Loucy (cell line): ENCODE measurements around the gene SPTSSB.

Source experiments
- H2AFZ ChIP-seq: fragments of 200-600 bp; sonication (generic); 2 replicates; pipeline ENCODE4 v1.6.0; 2016; ENCODE audit warnings: antibody characterized with exemption, mild to moderate bottlenecking, low read length, moderate library complexity
- H3F3A ChIP-seq: fragments of 200-600 bp; 2 replicates; pipeline ENCODE4 v1.6.0; 2016; ENCODE audit warnings: antibody characterized with exemption, low read depth, mild to moderate bottlenecking
- H3K27me3 ChIP-seq: fragments of 200-600 bp; sonication (generic); 2 replicates; pipeline ENCODE4 v1.6.1; 2014; ENCODE audit warnings: low read length, mild to moderate bottlenecking; ENCODE audit not compliant: insufficient read depth, poor library complexity, severe bottlenecking
- H3K36me3 ChIP-seq: fragments of 200-600 bp; sonication (generic); 2 replicates; pipeline ENCODE4 v1.6.1; 2016; ENCODE audit warnings: low read length; ENCODE audit not compliant: insufficient read depth
- H3K4me1 ChIP-seq: fragments of 200-600 bp; sonication (generic); 2 replicates; pipeline ENCODE4 v1.5.1; 2014; ENCODE audit warnings: low read length, mild to moderate bottlenecking; ENCODE audit not compliant: insufficient read depth, poor library complexity, severe bottlenecking
- H3K4me2 ChIP-seq: fragments of 200-600 bp; sonication (generic); 2 replicates; pipeline ENCODE4 v1.6.0; 2014; ENCODE audit warnings: antibody characterized with exemption, low read length, low read depth, mild to moderate bottlenecking; ENCODE audit not compliant: poor library complexity, severe bottlenecking
- H3K4me3 ChIP-seq: fragments of 200-600 bp; sonication (generic); 2 replicates; pipeline ENCODE4 v1.5.1; 2014; ENCODE audit warnings: low read length, mild to moderate bottlenecking, mixed read lengths; ENCODE audit not compliant: poor library complexity, severe bottlenecking
- H3K79me2 ChIP-seq: fragments of 200-600 bp; sonication (generic); 2 replicates; pipeline ENCODE4 v1.6.1; 2014; ENCODE audit warnings: low read length; ENCODE audit not compliant: insufficient read depth
- H3K9ac ChIP-seq: fragments of 200-600 bp; sonication (generic); 2 replicates; pipeline ENCODE4 v1.6.0; 2014; ENCODE audit warnings: mild to moderate bottlenecking, low read depth, low read length, moderate library complexity; ENCODE audit not compliant: poor library complexity, severe bottlenecking
- H3K9me2 ChIP-seq: fragments of 200-600 bp; sonication (generic); replicated peaks from 2 replicates; pipeline ENCODE4 v1.6.1; 2016; ENCODE audit warnings: low read depth, low read length, mixed read lengths
- H3K9me3 ChIP-seq: fragments of 200-600 bp; sonication (generic); 2 replicates; pipeline ENCODE4 v1.6.1; 2014; ENCODE audit warnings: mild to moderate bottlenecking, antibody characterized with exemption, low read length, low read depth; ENCODE audit not compliant: insufficient read depth
- H4K20me1 ChIP-seq: fragments of 200-600 bp; sonication (generic); 2 replicates; pipeline ENCODE4 v1.6.0; 2014; ENCODE audit warnings: antibody characterized with exemption, low read length, mild to moderate bottlenecking; ENCODE audit not compliant: insufficient read depth, poor library complexity, severe bottlenecking
- EZH2phosphoT487 ChIP-seq: fragments of 200-600 bp; IDR thresholded peaks from 2 replicates; pipeline ENCODE4 v1.6.1; 2018; ENCODE audit warnings: antibody characterized with exemption, mild to moderate bottlenecking, moderate library complexity, borderline replicate concordance
- TF ChIP-seq, protein P1 (sequence below): fragments of 200-600 bp; sonication (generic); conservative IDR thresholded peaks from 2 replicates; pipeline ENCODE4 v1.5.1; 2014; ENCODE audit warnings: mild to moderate bottlenecking, antibody characterized with exemption, low read length

The SPTSSB gene

DNA sequence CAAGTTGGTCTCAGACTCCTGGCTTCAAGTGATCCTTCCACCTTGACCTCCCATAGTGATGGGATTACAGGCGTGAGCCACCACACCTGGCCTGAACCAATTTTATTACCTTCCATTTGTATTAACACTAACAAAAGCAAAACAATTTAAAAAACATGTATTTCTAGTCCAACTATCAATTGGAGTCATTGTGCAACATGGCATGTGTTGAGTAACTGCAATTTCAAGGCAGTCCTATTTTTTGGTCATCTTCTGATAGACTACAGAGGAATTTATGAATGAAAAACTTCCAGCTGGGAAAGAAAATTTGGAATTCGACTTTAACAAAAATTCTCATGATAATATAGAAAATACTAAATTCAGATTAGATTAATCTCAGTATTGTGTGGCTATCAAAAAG, 16.8 kb downstream of the SPTSSB start:
- Histone ChIP-seq H3K36me3 (no peaks in the 10 kb centered on the region), H2AFZ (no peak overlapping the region), H3K9ac (no peak overlapping the region), H3K9me2 (no peaks in the 10 kb centered on the region), H3K4me1 (peaks cover 2% of the 10 kb centered on the region), H3K4me3 (no peak overlapping the region), H3K79me2 (no peaks in the 10 kb centered on the region), H3K27me3 (no peaks in the 10 kb centered on the region), H3K9me3 (no peaks in the 10 kb centered on the region), H4K20me1 (no peaks in the 10 kb centered on the region), H3K4me2 (no peak overlapping the region), H3F3A (no peaks in the 10 kb centered on the region)
- TF ChIP-seq, protein P1, sequence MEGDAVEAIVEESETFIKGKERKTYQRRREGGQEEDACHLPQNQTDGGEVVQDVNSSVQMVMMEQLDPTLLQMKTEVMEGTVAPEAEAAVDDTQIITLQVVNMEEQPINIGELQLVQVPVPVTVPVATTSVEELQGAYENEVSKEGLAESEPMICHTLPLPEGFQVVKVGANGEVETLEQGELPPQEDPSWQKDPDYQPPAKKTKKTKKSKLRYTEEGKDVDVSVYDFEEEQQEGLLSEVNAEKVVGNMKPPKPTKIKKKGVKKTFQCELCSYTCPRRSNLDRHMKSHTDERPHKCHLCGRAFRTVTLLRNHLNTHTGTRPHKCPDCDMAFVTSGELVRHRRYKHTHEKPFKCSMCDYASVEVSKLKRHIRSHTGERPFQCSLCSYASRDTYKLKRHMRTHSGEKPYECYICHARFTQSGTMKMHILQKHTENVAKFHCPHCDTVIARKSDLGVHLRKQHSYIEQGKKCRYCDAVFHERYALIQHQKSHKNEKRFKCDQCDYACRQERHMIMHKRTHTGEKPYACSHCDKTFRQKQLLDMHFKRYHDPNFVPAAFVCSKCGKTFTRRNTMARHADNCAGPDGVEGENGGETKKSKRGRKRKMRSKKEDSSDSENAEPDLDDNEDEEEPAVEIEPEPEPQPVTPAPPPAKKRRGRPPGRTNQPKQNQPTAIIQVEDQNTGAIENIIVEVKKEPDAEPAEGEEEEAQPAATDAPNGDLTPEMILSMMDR: no peak
- TF ChIP-seq EZH2phosphoT487: no peak

DNA sequence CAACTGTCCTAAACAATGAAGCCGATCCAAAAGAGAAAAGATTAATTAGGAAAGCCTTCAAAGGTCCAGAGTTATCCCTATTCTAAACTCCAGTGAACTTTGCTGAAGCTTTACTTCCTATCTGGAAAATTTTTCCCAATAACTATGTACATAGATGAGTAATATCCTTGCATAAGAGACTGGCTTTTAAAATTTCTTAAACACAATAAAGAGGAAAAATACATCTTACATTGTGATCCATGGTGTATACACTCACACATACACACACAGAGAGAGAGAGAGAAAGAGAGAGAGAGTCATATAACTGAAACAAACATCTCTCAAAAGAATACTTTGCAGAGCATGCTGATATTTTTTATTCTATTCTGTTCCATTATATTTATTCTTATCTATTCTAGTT, 20.0 kb downstream of the SPTSSB start:
- H3K9me3 ChIP-seq: no peaks in the 10 kb centered on the region
- H2AFZ ChIP-seq: no peak overlapping the region
- TF ChIP-seq EZH2phosphoT487: no peak
- H3K4me3 ChIP-seq: no peak overlapping the region
- H3K79me2 ChIP-seq: no peaks in the 10 kb centered on the region
- no peaks in the 10 kb centered on the region for H3F3A ChIP-seq
- no peaks in the 10 kb centered on the region for H4K20me1 ChIP-seq
- peaks cover 5% of the 10 kb centered on the region for H3K4me1 ChIP-seq
- no peaks in the 10 kb centered on the region for H3K9me2 ChIP-seq
- no peaks in the 10 kb centered on the region for H3K36me3 ChIP-seq
- H3K4me2 ChIP-seq: no peak overlapping the region
- H3K9ac ChIP-seq: no peak overlapping the region
- no peaks in the 10 kb centered on the region for H3K27me3 ChIP-seq

DNA sequence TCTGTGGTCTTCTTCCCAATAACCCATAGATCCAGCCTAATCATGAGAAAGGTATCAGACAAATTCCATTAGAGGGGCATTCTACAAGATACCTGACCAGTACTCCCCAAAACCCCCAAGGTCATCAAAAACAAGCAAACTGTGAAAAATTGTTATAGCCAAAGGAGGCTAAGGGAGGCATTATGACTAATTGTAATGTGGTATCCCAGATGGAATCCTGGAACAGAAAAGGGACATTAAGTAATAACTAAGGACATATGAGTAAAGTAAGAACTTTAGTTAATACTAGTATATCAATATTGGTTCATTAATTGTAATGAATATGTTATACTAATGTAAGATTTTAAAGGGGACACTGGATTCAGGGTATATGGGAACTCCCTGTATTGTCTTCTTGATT, 20.4 kb downstream of the SPTSSB start:
- no peak for TF ChIP-seq EZH2phosphoT487
- TF ChIP-seq, protein P1: no peak
- H3K9me2 ChIP-seq: no peaks in the 10 kb centered on the region
- H3K79me2 ChIP-seq: no peaks in the 10 kb centered on the region
- H3K9me3 ChIP-seq: no peaks in the 10 kb centered on the region
- no peaks in the 10 kb centered on the region for H3F3A ChIP-seq
- no peak overlapping the region for H3K4me3 ChIP-seq
- peaks cover 5% of the 10 kb centered on the region for H3K4me1 ChIP-seq
- H2AFZ ChIP-seq: no peak overlapping the region
- H3K27me3 ChIP-seq: peaks cover 1% of the 10 kb centered on the region
- no peak overlapping the region for H3K4me2 ChIP-seq
- no peaks in the 10 kb centered on the region for H4K20me1 ChIP-seq
- H3K9ac ChIP-seq: no peak overlapping the region
- no peaks in the 10 kb centered on the region for H3K36me3 ChIP-seq

DNA sequence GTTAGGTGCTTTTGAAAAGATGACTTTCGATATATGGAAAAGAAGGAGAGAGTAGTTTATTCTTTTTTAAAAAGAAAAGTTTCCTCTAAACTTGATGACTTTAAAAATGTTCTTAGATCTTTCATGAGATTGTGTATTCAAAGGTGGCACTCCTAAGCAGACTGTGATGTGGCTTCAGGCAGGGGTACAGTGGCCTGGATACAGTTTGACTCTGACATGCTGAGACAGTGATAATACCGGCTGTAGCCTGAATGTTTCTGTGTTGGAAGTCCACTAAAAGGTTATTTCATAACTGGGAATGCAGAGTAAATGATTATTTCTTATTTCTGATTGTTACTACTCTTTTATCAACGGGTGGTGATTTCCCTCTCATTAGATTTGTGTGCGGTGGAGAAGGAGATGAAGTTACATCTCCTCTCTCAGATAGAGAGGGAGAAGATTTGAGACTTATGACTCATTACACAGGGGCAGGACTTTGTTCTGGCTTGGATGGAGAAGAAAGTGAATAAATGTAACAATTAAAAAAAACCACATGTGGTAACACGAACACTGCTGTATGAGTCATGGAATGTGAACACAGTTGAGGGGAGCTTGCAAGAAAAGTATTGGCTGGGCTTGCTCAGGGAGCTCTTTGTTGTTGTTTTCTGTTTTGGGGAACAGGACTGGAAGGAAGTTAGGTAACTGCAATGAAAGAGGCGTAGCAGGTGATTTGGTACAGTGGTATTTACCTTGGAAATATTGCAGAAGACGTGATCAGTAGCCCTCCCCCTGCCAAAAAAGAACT, 21.6 kb downstream of the SPTSSB start:
- Histone ChIP-seq H3F3A (no peaks in the 10 kb centered on the region), H3K4me1 (peaks cover 5% of the 10 kb centered on the region), H4K20me1 (no peaks in the 10 kb centered on the region), H3K36me3 (no peaks in the 10 kb centered on the region), H3K27me3 (peaks cover 6% of the 10 kb centered on the region), H3K9ac (no peak overlapping the region), H2AFZ (no peak overlapping the region), H3K4me3 (no peak overlapping the region), H3K9me3 (no peaks in the 10 kb centered on the region), H3K79me2 (no peaks in the 10 kb centered on the region), H3K4me2 (no peak overlapping the region), H3K9me2 (no peaks in the 10 kb centered on the region)
- TF ChIP-seq, protein P1: no peak
- no peak for TF ChIP-seq EZH2phosphoT487
